GM23338 (cell line): ENCODE measurements around the gene EDIL3. TPM values are rescaled to one million over a fixed set of nuclear protein-coding genes. Genes with fewer than 3 reads are reported as not detected.

Experiments used
- ATAC-seq: fragments of 200-7000 bp; cut with Tn5 transposase; 3 replicates; pipeline ENCODE4 v1.9.1; 2020
- DNase-seq: peaks from one replicate; pipeline ENCODE4 v3.0.0-alpha.2; 2015; ENCODE audit warnings: low spot score
- H2AFZ ChIP-seq: fragments of 200-600 bp; sonication (generic); 2 replicates; pipeline ENCODE4 v1.8.0; 2016; ENCODE audit warnings: antibody characterized with exemption, mild to moderate bottlenecking, moderate library complexity
- H3F3A ChIP-seq: fragments of 200-600 bp; sonication (generic); replicated peaks from 2 replicates; pipeline ENCODE4 v1.8.0; 2017; ENCODE audit warnings: antibody characterized with exemption, mixed run types, low read depth
- H3K27ac ChIP-seq: fragments of 200-600 bp; sonication (generic); 2 replicates; pipeline ENCODE4 v1.6.1; 2016; ENCODE audit warnings: low read depth
- H3K27me3 ChIP-seq: fragments of 200-600 bp; sonication (generic); 2 replicates; pipeline ENCODE4 v1.8.0; 2016; ENCODE audit warnings: mild to moderate bottlenecking, mixed run types, moderate library complexity; ENCODE audit not compliant: insufficient read depth
- H3K36me3 ChIP-seq: fragments of 200-600 bp; sonication (generic); 2 replicates; pipeline ENCODE4 v1.8.0; 2016; ENCODE audit warnings: mild to moderate bottlenecking; ENCODE audit not compliant: insufficient read depth
- H3K4me1 ChIP-seq: fragments of 200-600 bp; sonication (generic); 2 replicates; pipeline ENCODE4 v1.8.0; 2016; ENCODE audit warnings: mild to moderate bottlenecking, moderate library complexity; ENCODE audit not compliant: insufficient read depth
- H3K4me2 ChIP-seq: fragments of 200-600 bp; sonication (generic); 2 replicates; pipeline ENCODE4 v1.7.1; 2017; ENCODE audit warnings: mixed run types
- H3K4me3 ChIP-seq: fragments of 200-600 bp; sonication (generic); 2 replicates; pipeline ENCODE4 v1.6.1; 2016; ENCODE audit warnings: mixed run types
- H3K79me2 ChIP-seq: fragments of 200-600 bp; sonication (generic); replicated peaks from 2 replicates; pipeline ENCODE4 v1.8.0; 2017; ENCODE audit warnings: mild to moderate bottlenecking; ENCODE audit not compliant: insufficient read depth
- H3K9me2 ChIP-seq: fragments of 200-600 bp; sonication (generic); 2 replicates; pipeline ENCODE4 v1.8.0; 2017; ENCODE audit not compliant: insufficient read depth
- H4K20me1 ChIP-seq: fragments of 200-600 bp; sonication (generic); replicated peaks from 2 replicates; pipeline ENCODE4 v1.8.0; 2017; ENCODE audit warnings: mild to moderate bottlenecking; ENCODE audit not compliant: insufficient read depth
- H3K27ac Mint-ChIP-seq: 2 replicates; pipeline ENCODE4 v1.8.0; 2020; ENCODE audit warnings: inconsistent platforms, mild to moderate bottlenecking, moderate library complexity, mixed read lengths
- H3K27me3 Mint-ChIP-seq: 3 replicates; pipeline ENCODE4 v1.8.0; 2022; ENCODE audit warnings: low read depth, mild to moderate bottlenecking, moderate library complexity, mixed read lengths, inconsistent platforms; ENCODE audit not compliant: insufficient read depth, poor library complexity
- H3K36me3 Mint-ChIP-seq: 3 replicates; pipeline ENCODE4 v1.8.0; 2021; ENCODE audit warnings: low read depth, mild to moderate bottlenecking, inconsistent platforms, moderate library complexity, mixed read lengths
- H3K4me1 Mint-ChIP-seq: 3 replicates; pipeline ENCODE4 v1.8.0; 2020; ENCODE audit warnings: mild to moderate bottlenecking, inconsistent platforms, mixed read lengths
- H3K4me3 Mint-ChIP-seq: 3 replicates; pipeline ENCODE4 v1.8.0; 2021; ENCODE audit warnings: moderate library complexity, mild to moderate bottlenecking, inconsistent platforms, mixed read lengths
- H3K9me3 Mint-ChIP-seq: 3 replicates; pipeline ENCODE4 v1.8.0; 2020; ENCODE audit warnings: moderate library complexity, mild to moderate bottlenecking, inconsistent platforms, mixed read lengths
- CREB1 ChIP-seq: fragments of 250-450 bp; sonication (Bioruptor Pico); IDR thresholded peaks from 2 replicates; pipeline ENCODE4 v1.5.0; 2020; ENCODE audit warnings: low read depth, mild to moderate bottlenecking, moderate library complexity
- EZH2 ChIP-seq: fragments of 200-600 bp; sonication (generic); IDR thresholded peaks from one replicate; pipeline ENCODE4 v1.8.0; 2017; ENCODE audit warnings: antibody characterized with exemption, mild to moderate bottlenecking, low read depth; ENCODE audit not compliant: unreplicated experiment
- EZH2phosphoT487 ChIP-seq: fragments of 200-600 bp; sonication (generic); IDR thresholded peaks from one replicate; pipeline ENCODE4 v1.8.1; 2018; ENCODE audit warnings: antibody characterized with exemption; ENCODE audit not compliant: unreplicated experiment
- JUNB ChIP-seq: IDR thresholded peaks from one replicate; pipeline ENCODE4 v1.6.1; 2016; ENCODE audit warnings: antibody characterized with exemption; ENCODE audit not compliant: unreplicated experiment
- NANOG ChIP-seq: IDR thresholded peaks from 2 replicates; pipeline ENCODE4 v1.6.1; 2016; ENCODE audit warnings: antibody characterized with exemption, borderline replicate concordance
- POLR2AphosphoS5 ChIP-seq: IDR thresholded peaks from 2 replicates; pipeline ENCODE4 v1.6.1; 2016; ENCODE audit warnings: antibody characterized with exemption, low read depth
- STAT1 ChIP-seq: IDR thresholded peaks from one replicate; pipeline ENCODE4 v1.6.1; 2016; ENCODE audit warnings: antibody characterized with exemption; ENCODE audit not compliant: unreplicated experiment
- ZNF114 ChIP-seq: fragments of 250-450 bp; sonication (Bioruptor Pico); IDR thresholded peaks from 2 replicates; pipeline ENCODE4 v1.5.0; 2020; ENCODE audit warnings: mild to moderate bottlenecking, moderate library complexity
- ZNF331 ChIP-seq: fragments of 250-450 bp; sonication (Bioruptor Pico); IDR thresholded peaks from 2 replicates; pipeline ENCODE4 v1.5.0; 2020; ENCODE audit warnings: low read depth, mild to moderate bottlenecking, moderate library complexity
- polyA plus RNA-seq: library from polyadenylated mRNA; unstranded; fragments of >200 nt; fragmentation: Nextera tagmentation; extraction: Ambion mirVana; gene quantifications from 2 replicates; pipeline ENCODE4 v1.2.1, GENCODE V29; 2016
- total RNA-seq: library from RNA; depleted of rRNA; stranded (reverse); fragments of >200 nt; shearing (Covaris generic); gene quantifications from 2 replicates; pipeline ENCODE4 v1.2.3, GENCODE V29; 2014
- TF ChIP-seq, protein P1 (sequence below): IDR thresholded peaks from one replicate; pipeline ENCODE4 v1.6.1; 2018; ENCODE audit warnings: antibody characterized with exemption; ENCODE audit not compliant: unreplicated experiment
- TF ChIP-seq, protein P2 (sequence below): IDR thresholded peaks from 2 replicates; pipeline ENCODE4 v1.6.1; 2016; ENCODE audit warnings: antibody characterized with exemption
- TF ChIP-seq, protein P3 (sequence below), 2 experiments: fragments of 200-600 bp in 1 of 2; sonication (generic) in 1 of 2; conservative IDR thresholded peaks; 2 replicates each; pipeline versions ENCODE4 v1.5.1 to v1.6.1; 2016 to 2017; ENCODE audit warnings: antibody characterized with exemption in 2 of 2, low read depth in 2 of 2, mild to moderate bottlenecking in 2 of 2, moderate library complexity in 1 of 2
- TF ChIP-seq, protein P4 (sequence below): fragments of 250-450 bp; sonication (Bioruptor Pico); IDR thresholded peaks from 2 replicates; pipeline ENCODE4 v1.5.0; 2020; ENCODE audit warnings: mild to moderate bottlenecking, moderate library complexity

EDIL3 gene
- total and polyA plus RNA-seq, 2 experiments from 2014 or later: 43.3 to 61.9 TPM

DNA sequence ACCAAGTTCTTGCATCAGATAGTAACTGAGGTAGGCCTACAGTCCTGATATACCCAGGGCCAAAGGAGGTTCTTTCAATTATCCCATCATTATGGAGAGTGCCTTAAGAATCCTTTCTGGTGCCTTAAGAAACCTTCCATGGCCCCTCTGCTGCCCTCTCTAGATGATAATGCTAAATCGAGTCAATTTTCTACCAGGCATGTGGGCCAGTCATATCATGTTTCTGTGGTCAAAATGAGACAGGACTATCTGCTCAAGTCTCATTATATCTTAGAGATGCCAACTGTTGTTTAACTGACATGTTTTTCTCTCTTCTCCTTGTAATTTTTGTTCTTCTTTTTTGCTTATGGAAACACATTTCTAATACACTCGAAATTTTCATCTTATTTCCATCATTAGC lies 127.6 kb downstream of the EDIL3 start:
- H3F3A ChIP-seq: no peaks in the 10 kb centered on the region
- TF ChIP-seq ZNF114 (CRISPR knock-in tag) (no peak), POLR2AphosphoS5 (no peak), EZH2phosphoT487 (no peak), EZH2 (no peak), NANOG (no peak), CREB1 (CRISPR knock-in tag) (no peak), ZNF331 (CRISPR knock-in tag) (no peak), STAT1 (no peak), JUNB (no peak)
- TF ChIP-seq, protein P1, sequence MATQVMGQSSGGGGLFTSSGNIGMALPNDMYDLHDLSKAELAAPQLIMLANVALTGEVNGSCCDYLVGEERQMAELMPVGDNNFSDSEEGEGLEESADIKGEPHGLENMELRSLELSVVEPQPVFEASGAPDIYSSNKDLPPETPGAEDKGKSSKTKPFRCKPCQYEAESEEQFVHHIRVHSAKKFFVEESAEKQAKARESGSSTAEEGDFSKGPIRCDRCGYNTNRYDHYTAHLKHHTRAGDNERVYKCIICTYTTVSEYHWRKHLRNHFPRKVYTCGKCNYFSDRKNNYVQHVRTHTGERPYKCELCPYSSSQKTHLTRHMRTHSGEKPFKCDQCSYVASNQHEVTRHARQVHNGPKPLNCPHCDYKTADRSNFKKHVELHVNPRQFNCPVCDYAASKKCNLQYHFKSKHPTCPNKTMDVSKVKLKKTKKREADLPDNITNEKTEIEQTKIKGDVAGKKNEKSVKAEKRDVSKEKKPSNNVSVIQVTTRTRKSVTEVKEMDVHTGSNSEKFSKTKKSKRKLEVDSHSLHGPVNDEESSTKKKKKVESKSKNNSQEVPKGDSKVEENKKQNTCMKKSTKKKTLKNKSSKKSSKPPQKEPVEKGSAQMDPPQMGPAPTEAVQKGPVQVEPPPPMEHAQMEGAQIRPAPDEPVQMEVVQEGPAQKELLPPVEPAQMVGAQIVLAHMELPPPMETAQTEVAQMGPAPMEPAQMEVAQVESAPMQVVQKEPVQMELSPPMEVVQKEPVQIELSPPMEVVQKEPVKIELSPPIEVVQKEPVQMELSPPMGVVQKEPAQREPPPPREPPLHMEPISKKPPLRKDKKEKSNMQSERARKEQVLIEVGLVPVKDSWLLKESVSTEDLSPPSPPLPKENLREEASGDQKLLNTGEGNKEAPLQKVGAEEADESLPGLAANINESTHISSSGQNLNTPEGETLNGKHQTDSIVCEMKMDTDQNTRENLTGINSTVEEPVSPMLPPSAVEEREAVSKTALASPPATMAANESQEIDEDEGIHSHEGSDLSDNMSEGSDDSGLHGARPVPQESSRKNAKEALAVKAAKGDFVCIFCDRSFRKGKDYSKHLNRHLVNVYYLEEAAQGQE: no peak
- TF ChIP-seq, protein P2, sequence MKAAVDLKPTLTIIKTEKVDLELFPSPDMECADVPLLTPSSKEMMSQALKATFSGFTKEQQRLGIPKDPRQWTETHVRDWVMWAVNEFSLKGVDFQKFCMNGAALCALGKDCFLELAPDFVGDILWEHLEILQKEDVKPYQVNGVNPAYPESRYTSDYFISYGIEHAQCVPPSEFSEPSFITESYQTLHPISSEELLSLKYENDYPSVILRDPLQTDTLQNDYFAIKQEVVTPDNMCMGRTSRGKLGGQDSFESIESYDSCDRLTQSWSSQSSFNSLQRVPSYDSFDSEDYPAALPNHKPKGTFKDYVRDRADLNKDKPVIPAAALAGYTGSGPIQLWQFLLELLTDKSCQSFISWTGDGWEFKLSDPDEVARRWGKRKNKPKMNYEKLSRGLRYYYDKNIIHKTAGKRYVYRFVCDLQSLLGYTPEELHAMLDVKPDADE: no peak
- TF ChIP-seq, protein P3, sequence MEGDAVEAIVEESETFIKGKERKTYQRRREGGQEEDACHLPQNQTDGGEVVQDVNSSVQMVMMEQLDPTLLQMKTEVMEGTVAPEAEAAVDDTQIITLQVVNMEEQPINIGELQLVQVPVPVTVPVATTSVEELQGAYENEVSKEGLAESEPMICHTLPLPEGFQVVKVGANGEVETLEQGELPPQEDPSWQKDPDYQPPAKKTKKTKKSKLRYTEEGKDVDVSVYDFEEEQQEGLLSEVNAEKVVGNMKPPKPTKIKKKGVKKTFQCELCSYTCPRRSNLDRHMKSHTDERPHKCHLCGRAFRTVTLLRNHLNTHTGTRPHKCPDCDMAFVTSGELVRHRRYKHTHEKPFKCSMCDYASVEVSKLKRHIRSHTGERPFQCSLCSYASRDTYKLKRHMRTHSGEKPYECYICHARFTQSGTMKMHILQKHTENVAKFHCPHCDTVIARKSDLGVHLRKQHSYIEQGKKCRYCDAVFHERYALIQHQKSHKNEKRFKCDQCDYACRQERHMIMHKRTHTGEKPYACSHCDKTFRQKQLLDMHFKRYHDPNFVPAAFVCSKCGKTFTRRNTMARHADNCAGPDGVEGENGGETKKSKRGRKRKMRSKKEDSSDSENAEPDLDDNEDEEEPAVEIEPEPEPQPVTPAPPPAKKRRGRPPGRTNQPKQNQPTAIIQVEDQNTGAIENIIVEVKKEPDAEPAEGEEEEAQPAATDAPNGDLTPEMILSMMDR (conservative IDR thresholded peaks at IDR 0.05; ENCODE audit: low read depth in 2 of 2): no peak
- TF ChIP-seq, protein P4, sequence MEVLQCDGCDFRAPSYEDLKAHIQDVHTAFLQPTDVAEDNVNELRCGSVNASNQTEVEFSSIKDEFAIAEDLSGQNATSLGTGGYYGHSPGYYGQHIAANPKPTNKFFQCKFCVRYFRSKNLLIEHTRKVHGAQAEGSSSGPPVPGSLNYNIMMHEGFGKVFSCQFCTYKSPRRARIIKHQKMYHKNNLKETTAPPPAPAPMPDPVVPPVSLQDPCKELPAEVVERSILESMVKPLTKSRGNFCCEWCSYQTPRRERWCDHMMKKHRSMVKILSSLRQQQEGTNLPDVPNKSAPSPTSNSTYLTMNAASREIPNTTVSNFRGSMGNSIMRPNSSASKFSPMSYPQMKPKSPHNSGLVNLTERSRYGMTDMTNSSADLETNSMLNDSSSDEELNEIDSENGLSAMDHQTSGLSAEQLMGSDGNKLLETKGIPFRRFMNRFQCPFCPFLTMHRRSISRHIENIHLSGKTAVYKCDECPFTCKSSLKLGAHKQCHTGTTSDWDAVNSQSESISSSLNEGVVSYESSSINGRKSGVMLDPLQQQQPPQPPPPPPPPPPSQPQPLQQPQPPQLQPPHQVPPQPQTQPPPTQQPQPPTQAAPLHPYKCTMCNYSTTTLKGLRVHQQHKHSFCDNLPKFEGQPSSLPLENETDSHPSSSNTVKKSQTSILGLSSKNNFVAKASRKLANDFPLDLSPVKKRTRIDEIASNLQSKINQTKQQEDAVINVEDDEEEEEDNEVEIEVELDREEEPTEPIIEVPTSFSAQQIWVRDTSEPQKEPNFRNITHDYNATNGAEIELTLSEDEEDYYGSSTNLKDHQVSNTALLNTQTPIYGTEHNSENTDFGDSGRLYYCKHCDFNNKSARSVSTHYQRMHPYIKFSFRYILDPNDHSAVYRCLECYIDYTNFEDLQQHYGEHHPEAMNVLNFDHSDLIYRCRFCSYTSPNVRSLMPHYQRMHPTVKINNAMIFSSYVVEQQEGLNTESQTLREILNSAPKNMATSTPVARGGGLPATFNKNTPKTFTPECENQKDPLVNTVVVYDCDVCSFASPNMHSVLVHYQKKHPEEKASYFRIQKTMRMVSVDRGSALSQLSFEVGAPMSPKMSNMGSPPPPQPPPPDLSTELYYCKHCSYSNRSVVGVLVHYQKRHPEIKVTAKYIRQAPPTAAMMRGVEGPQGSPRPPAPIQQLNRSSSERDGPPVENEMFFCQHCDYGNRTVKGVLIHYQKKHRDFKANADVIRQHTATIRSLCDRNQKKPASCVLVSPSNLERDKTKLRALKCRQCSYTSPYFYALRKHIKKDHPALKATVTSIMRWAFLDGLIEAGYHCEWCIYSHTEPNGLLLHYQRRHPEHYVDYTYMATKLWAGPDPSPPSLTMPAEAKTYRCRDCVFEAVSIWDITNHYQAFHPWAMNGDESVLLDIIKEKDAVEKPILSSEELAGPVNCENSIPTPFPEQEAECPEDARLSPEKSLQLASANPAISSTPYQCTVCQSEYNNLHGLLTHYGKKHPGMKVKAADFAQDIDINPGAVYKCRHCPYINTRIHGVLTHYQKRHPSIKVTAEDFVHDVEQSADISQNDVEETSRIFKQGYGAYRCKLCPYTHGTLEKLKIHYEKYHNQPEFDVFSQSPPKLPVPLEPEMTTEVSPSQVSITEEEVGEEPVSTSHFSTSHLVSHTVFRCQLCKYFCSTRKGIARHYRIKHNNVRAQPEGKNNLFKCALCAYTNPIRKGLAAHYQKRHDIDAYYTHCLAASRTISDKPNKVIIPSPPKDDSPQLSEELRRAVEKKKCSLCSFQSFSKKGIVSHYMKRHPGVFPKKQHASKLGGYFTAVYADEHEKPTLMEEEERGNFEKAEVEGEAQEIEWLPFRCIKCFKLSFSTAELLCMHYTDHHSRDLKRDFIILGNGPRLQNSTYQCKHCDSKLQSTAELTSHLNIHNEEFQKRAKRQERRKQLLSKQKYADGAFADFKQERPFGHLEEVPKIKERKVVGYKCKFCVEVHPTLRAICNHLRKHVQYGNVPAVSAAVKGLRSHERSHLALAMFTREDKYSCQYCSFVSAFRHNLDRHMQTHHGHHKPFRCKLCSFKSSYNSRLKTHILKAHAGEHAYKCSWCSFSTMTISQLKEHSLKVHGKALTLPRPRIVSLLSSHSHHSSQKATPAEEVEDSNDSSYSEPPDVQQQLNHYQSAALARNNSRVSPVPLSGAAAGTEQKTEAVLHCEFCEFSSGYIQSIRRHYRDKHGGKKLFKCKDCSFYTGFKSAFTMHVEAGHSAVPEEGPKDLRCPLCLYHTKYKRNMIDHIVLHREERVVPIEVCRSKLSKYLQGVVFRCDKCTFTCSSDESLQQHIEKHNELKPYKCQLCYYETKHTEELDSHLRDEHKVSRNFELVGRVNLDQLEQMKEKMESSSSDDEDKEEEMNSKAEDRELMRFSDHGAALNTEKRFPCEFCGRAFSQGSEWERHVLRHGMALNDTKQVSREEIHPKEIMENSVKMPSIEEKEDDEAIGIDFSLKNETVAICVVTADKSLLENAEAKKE (CRISPR knock-in tag): no peak
- peaks cover 1% of the 10 kb centered on the region; the same call in 1 of the 2 replicates for H3K4me1 ChIP-seq
- ATAC-seq (no peak), DNase-seq (no peak)
- H3K27me3 ChIP-seq: no peaks in the 10 kb centered on the region
- no peaks in the 10 kb centered on the region for H3K36me3 ChIP-seq
- H3K9me2 ChIP-seq: no peaks in the 10 kb centered on the region
- H2AFZ ChIP-seq: no peak overlapping the region
- no peak overlapping the region for H3K4me3 Mint-ChIP-seq
- H3K9me3 Mint-ChIP-seq: no peaks in the 10 kb centered on the region
- no peak overlapping the region for H3K4me2 ChIP-seq
- H3K27ac Mint-ChIP-seq: no peak overlapping the region
- H3K36me3 Mint-ChIP-seq: no peaks in the 10 kb centered on the region
- no peaks in the 10 kb centered on the region for H4K20me1 ChIP-seq
- no peak overlapping the region for H3K4me3 ChIP-seq
- peaks cover 15% of the 10 kb centered on the region for H3K4me1 Mint-ChIP-seq
- no peak overlapping the region for H3K27ac ChIP-seq
- H3K79me2 ChIP-seq: no peaks in the 10 kb centered on the region
- peaks cover 2% of the 10 kb centered on the region for H3K27me3 Mint-ChIP-seq
